H1 (cell line): ENCODE results near the gene RFLNA. TPM values are rescaled to one million over a fixed set of nuclear protein-coding genes. Genes with fewer than 3 reads are reported as not detected.

ENCODE experiments used
- CTCF ChIA-PET: fragments of 300-600 bp; sonication (Branson Sonifier 250); formaldehyde crosslinking; loops from one replicate; lab custom pipeline; 2021; ENCODE audit not compliant: partially characterized antibody; lab: Charles Lee
- POLR2A ChIA-PET: fragments of 300-600 bp; sonication (Branson Sonifier 250); formaldehyde crosslinking; loops from one replicate; lab custom pipeline; 2021; ENCODE audit warnings: inconsistent platforms; ENCODE audit not compliant: partially characterized antibody; lab: Charles Lee
- DNase-seq, 2 experiments: peaks; one replicate each; pipeline versions ENCODE4 v3.0.0 to v3.0.0-alpha.2; 2010 to 2022; ENCODE audit warnings: low spot score in 2 of 2, low read depth in 1 of 2, mixed read lengths in 1 of 2
- FAIRE-seq: peaks from 2 replicates; lab custom pipeline; 2011; peaks lifted over from hg19 to GRCh38; lab: Jason Lieb, UNC
- H2AFZ ChIP-seq: 2 replicates; pipeline ENCODE4 v1.8.1; 2012; ENCODE audit warnings: low read length, inconsistent platforms
- H2AK5ac ChIP-seq: 2 replicates; pipeline ENCODE4 v1.6.1; 2013; ENCODE audit warnings: low read depth, low read length
- H2BK120ac ChIP-seq: replicated peaks from 2 replicates; pipeline ENCODE3; 2013; ENCODE audit warnings: low read depth, low read length, inconsistent platforms
- H2BK12ac ChIP-seq: 2 replicates; pipeline ENCODE4 v1.6.1; 2013; ENCODE audit warnings: low read depth, low read length
- H2BK15ac ChIP-seq: 2 replicates; pipeline ENCODE4 v1.6.1; 2013; ENCODE audit warnings: low read length
- H2BK20ac ChIP-seq: 2 replicates; pipeline ENCODE4 v1.6.1; 2013; ENCODE audit warnings: low read length
- H2BK5ac ChIP-seq: 2 replicates; pipeline ENCODE4 v1.6.1; 2013; ENCODE audit warnings: low read depth, low read length
- H3K14ac ChIP-seq: 2 replicates; pipeline ENCODE4 v1.6.1; 2013; ENCODE audit warnings: inconsistent platforms; ENCODE audit not compliant: insufficient read length
- H3K18ac ChIP-seq: 2 replicates; pipeline ENCODE4 v1.6.1; 2013; ENCODE audit warnings: low read length; ENCODE audit errors: extremely low read depth
- H3K23ac ChIP-seq: 2 replicates; pipeline ENCODE4 v1.6.1; 2013; ENCODE audit warnings: inconsistent platforms; ENCODE audit not compliant: insufficient read length
- H3K23me2 ChIP-seq: 2 replicates; pipeline ENCODE4 v1.6.1; 2013; ENCODE audit warnings: low read depth, low read length
- H3K27ac ChIP-seq: 2 replicates; pipeline ENCODE4 v1.6.1; 2011; ENCODE audit warnings: low read depth, low read length, inconsistent platforms
- H3K27me3 ChIP-seq, 4 experiments: replicated peaks in 1 of 4; 1 replicate in 1 of 4; 2 replicates in 3 of 4; pipeline versions ENCODE4 v1.6.1 to v1.8.1; 2011 to 2013; ENCODE audit warnings: low read length in 3 of 4, mild to moderate bottlenecking in 3 of 4, inconsistent platforms in 2 of 4, mixed read lengths in 2 of 4, moderate library complexity in 1 of 4; ENCODE audit not compliant: control insufficient read depth in 3 of 4, insufficient read depth in 3 of 4; ENCODE audit errors: extremely low read depth in 1 of 4
- H3K36me3 ChIP-seq, 4 experiments: 2 replicates each; pipeline versions ENCODE4 v1.6.1 to v1.8.1; 2011 to 2013; ENCODE audit warnings: mild to moderate bottlenecking in 4 of 4, low read length in 3 of 4, moderate library complexity in 2 of 4, control low read depth in 1 of 4, inconsistent platforms in 1 of 4; ENCODE audit not compliant: insufficient read depth in 4 of 4, control insufficient read depth in 2 of 4
- H3K4ac ChIP-seq: replicated peaks from 2 replicates; pipeline ENCODE3; 2013; ENCODE audit warnings: low read length, low read depth, mixed read lengths, inconsistent platforms; ENCODE audit not compliant: insufficient read length
- H3K4me1 ChIP-seq, 4 experiments: replicated peaks in 1 of 4; 1 replicate in 1 of 4; 2 replicates in 3 of 4; pipeline versions ENCODE4 v1.6.1 to v1.8.1; 2011 to 2013; ENCODE audit warnings: low read length in 3 of 4, inconsistent platforms in 2 of 4, mixed read lengths in 1 of 4; ENCODE audit not compliant: insufficient read depth in 4 of 4, control insufficient read depth in 3 of 4
- H3K4me2 ChIP-seq, 2 experiments: 2 replicates each; pipeline versions ENCODE4 v1.6.1 to v1.8.1; 2011 to 2013; ENCODE audit warnings: low read depth in 2 of 2, low read length in 2 of 2, control low read depth in 1 of 2, inconsistent platforms in 1 of 2, mild to moderate bottlenecking in 1 of 2; ENCODE audit not compliant: insufficient read depth in 1 of 2
- H3K4me3 ChIP-seq, 4 experiments: fragments of 200-600, 300-600 bp in 1 of 4; sonication (generic), shearing (Covaris generic), sonication (Bioruptor Twin) in 1 of 4; 2 replicates each; pipeline versions ENCODE4 v1.5.1 to v1.8.1; 2011 to 2016; ENCODE audit warnings: low read length in 4 of 4, low read depth in 3 of 4, control low read depth in 2 of 4, inconsistent platforms in 2 of 4, mild to moderate bottlenecking in 2 of 4, mixed read lengths in 1 of 4, moderate library complexity in 1 of 4; ENCODE audit not compliant: insufficient read depth in 2 of 4; ENCODE audit errors: extremely low read depth in 1 of 4
- H3K56ac ChIP-seq: replicated peaks from 2 replicates; pipeline ENCODE3; 2013; ENCODE audit warnings: low read depth, mild to moderate bottlenecking, mixed read lengths, low read length, inconsistent platforms; ENCODE audit not compliant: insufficient read length
- H3K79me1 ChIP-seq: 2 replicates; pipeline ENCODE4 v1.6.1; 2013; ENCODE audit warnings: low read depth, low read length, control low read depth
- H3K79me2 ChIP-seq, 2 experiments: 2 replicates each; pipeline versions ENCODE4 v1.6.1 to v1.8.1; 2012 to 2013; ENCODE audit warnings: low read length in 2 of 2, mild to moderate bottlenecking in 2 of 2, inconsistent platforms in 1 of 2; ENCODE audit not compliant: insufficient read depth in 2 of 2, control insufficient read depth in 1 of 2
- H3K9ac ChIP-seq, 4 experiments: replicated peaks in 1 of 4; 1 replicate in 1 of 4; 2 replicates in 3 of 4; pipeline versions ENCODE4 v1.6.1 to v1.8.1; 2011 to 2013; ENCODE audit warnings: low read depth in 3 of 4, low read length in 3 of 4, control low read depth in 2 of 4, mild to moderate bottlenecking in 2 of 4, moderate library complexity in 2 of 4, inconsistent platforms in 1 of 4; ENCODE audit errors: extremely low read depth in 1 of 4
- H3K9me3 ChIP-seq, 2 experiments: 2 replicates each; pipeline versions ENCODE4 v1.6.1 to v1.8.1; 2012 to 2013; ENCODE audit warnings: mild to moderate bottlenecking in 2 of 2, moderate library complexity in 2 of 2, control low read depth in 1 of 2, inconsistent platforms in 1 of 2, low read depth in 1 of 2, low read length in 1 of 2, mixed read lengths in 1 of 2; ENCODE audit not compliant: insufficient read depth in 2 of 2
- H4K20me1 ChIP-seq, 2 experiments: replicated peaks in 1 of 2; 2 replicates each; pipeline versions ENCODE3 to v1.8.1; 2011 to 2013; ENCODE audit warnings: inconsistent platforms in 2 of 2, low read length in 2 of 2, mild to moderate bottlenecking in 1 of 2; ENCODE audit not compliant: insufficient read depth in 2 of 2, control insufficient read depth in 1 of 2
- H4K5ac ChIP-seq: 2 replicates; pipeline ENCODE4 v1.6.1; 2013; ENCODE audit warnings: low read length, low read depth, mixed read lengths, inconsistent platforms; ENCODE audit not compliant: insufficient read length
- H4K8ac ChIP-seq: 2 replicates; pipeline ENCODE4 v1.8.0; 2013; ENCODE audit warnings: mild to moderate bottlenecking, moderate library complexity, low read length, inconsistent platforms; ENCODE audit not compliant: insufficient read depth; ENCODE audit errors: extremely low read depth
- H4K91ac ChIP-seq: replicated peaks from 2 replicates; pipeline ENCODE3; 2013; ENCODE audit warnings: low read length, mixed read lengths, inconsistent platforms; ENCODE audit not compliant: insufficient read length
- BCL11A ChIP-seq, 2 experiments: IDR thresholded peaks; one replicate each; pipeline ENCODE4 v1.6.1; 2011; ENCODE audit warnings: low read depth in 2 of 2, low read length in 2 of 2, mild to moderate bottlenecking in 2 of 2
- CHD2 ChIP-seq: IDR thresholded peaks from 2 replicates; pipeline ENCODE4 v1.6.1; 2012; ENCODE audit warnings: low read length, improper control_type of control experiment
- CTBP2 ChIP-seq: IDR thresholded peaks from 2 replicates; pipeline ENCODE4 v1.7.0; 2011; ENCODE audit warnings: borderline replicate concordance, mild to moderate bottlenecking, moderate library complexity, mixed read lengths, low read length; ENCODE audit not compliant: insufficient read depth, insufficient read length
- HDAC2 ChIP-seq, 2 experiments: fragments of 300-600 bp in 1 of 2; sonication (generic) in 1 of 2; IDR thresholded peaks; 2 replicates each; pipeline ENCODE4 v1.6.1; 2011 to 2012; ENCODE audit warnings: low read depth in 2 of 2, low read length in 2 of 2, mild to moderate bottlenecking in 2 of 2, moderate library complexity in 2 of 2, borderline replicate concordance in 1 of 2, inconsistent platforms in 1 of 2
- JUND ChIP-seq: IDR thresholded peaks from 2 replicates; pipeline ENCODE4 v1.6.1; 2011; ENCODE audit warnings: mild to moderate bottlenecking, improper control_type of control experiment, low read length
- SIRT6 ChIP-seq: IDR thresholded peaks from one replicate; pipeline ENCODE4 v1.7.1; 2012; ENCODE audit warnings: low read length, inconsistent platforms
- SIX5 ChIP-seq: IDR thresholded peaks from 2 replicates; pipeline ENCODE4 v1.6.1; 2011; ENCODE audit warnings: mild to moderate bottlenecking, low read depth, low read length
- SP1 ChIP-seq: IDR thresholded peaks from 2 replicates; pipeline ENCODE4 v1.6.1; 2011; ENCODE audit warnings: low read depth, low read length
- TEAD4 ChIP-seq: IDR thresholded peaks from 2 replicates; pipeline ENCODE4 v1.6.1; 2012; ENCODE audit warnings: low read depth, low read length, inconsistent platforms, mixed read lengths
- WGBS, 2 experiments: shearing (Covaris generic) in 1 of 2; methylation state at CpG; one replicate each; pipeline versions ENCODE4 v1.1.6 to v1.1.7; 2013 to 2015; ENCODE audit warnings: low lambda C conversion rate in 2 of 2, mixed read lengths in 2 of 2, inconsistent platforms in 1 of 2, low coverage in 1 of 2, missing lambda C conversion rate in 1 of 2; ENCODE audit not compliant: insufficient replicate concordance in 2 of 2, insufficient coverage in 1 of 2, insufficient read length in 1 of 2; ENCODE audit errors: extremely low coverage in 1 of 2, missing lambda C conversion rate in 1 of 2; 5-methylcytosine and 5-hydroxymethylcytosine counted together
- polyA plus RNA-seq, 7 experiments: library from polyadenylated mRNA; depleted of rRNA in 3 of 7; stranded (reverse) in 5 of 7; unstranded in 2 of 7; fragments of >200 nt in 5 of 7; fragments of 200-250 nt in 2 of 7; gene quantifications; 1 replicate in 5 of 7; 2 replicates in 1 of 7; 4 replicates in 1 of 7; pipeline versions ENCODE4 v1.2.1 to v1.2.3, GENCODE V29; 2011 to 2013; ENCODE audit warnings: missing spikeins in 2 of 7, mixed read lengths in 2 of 7
- total RNA-seq: library from RNA; stranded (reverse); fragmentation: NEBNext Ultra II Directional; extraction: Animal tissue kit (Norgen Biotek cat#: 25700); gene quantifications from 2 replicates; pipeline ENCODE4 v1.2.1, GENCODE V29; 2021

Gene RFLNA
- total and polyA plus RNA-seq, 2 of the 8 experiments (the other 6 are each of a cell fraction or from before 2014, with no cell fraction given), result 6.4 to 6.6 TPM

DNA sequence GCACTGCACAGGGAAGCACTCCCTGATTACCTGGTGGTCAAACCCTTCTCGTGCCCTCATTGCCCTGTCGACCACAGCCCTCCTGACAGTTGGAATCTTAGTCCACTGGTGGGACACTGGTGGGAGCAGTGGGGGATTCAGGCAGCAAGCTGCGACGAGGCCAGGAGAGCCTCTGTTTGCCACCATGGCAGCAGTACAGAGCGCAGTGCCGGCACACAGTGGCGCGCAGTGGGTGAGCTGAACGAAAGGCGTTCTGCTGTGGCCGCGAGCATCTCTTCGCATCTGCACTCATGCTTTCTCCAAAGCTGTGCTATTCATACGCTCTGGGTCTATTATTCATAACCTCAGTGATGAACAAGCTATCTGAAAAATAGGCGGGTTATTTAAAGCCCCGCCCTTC lies 14.3 kb downstream of the RFLNA start:
- ChIA-PET CTCF (interaction anchor here (0.7 to 3.1 kb wide), 5 partner anchors 10 to 277 kb away, joined by 3 to 11 read pairs (median 3); no protein-coding TSS in a partner anchor), POLR2A (interaction anchor here (1.0 kb wide), 1 partner anchor 13 kb away, joined by 3 read pairs; no protein-coding TSS in a partner anchor)
- Histone ChIP-seq H3K18ac (no peak overlapping the region), H3K4me3 (no peak overlapping the region), H3K4me2 (no peak overlapping the region), H2BK20ac (no peak overlapping the region), H3K9me3 (no peaks in the 10 kb centered on the region), H2BK15ac (no peak overlapping the region; the same call in 1 of the 2 replicates), H3K36me3 (peaks cover 0 to 2% (median 0%) of the 10 kb centered on the region in 4 experiments; a peak in 1 of 8 replicates), H2AK5ac (no peak overlapping the region), H3K14ac (no peak overlapping the region), H2BK5ac (no peak overlapping the region), H3K79me1 (no peaks in the 10 kb centered on the region; the same call in 1 of the 2 replicates), H3K27me3 (no peaks in the 10 kb centered on the region), H4K20me1 (peaks cover 0 to 1% of the 10 kb centered on the region in 2 experiments), H3K79me2 (no peaks in the 10 kb centered on the region), H3K23ac (no peak overlapping the region), H3K56ac (no peak overlapping the region), H2BK12ac (no peak overlapping the region), H3K4ac (no peak overlapping the region), H3K9ac (no peak overlapping the region), H3K4me1 (peaks cover 0 to 3% (median 0%) of the 10 kb centered on the region in 4 experiments; a peak in 1 of 7 replicates), H2BK120ac (no peak overlapping the region), H2AFZ (no peak overlapping the region), H3K23me2 (no peaks in the 10 kb centered on the region), H3K27ac (no peak overlapping the region), H4K91ac (no peak overlapping the region), H4K8ac (no peak overlapping the region), H4K5ac (no peak overlapping the region)
- DNase-seq (no peak), FAIRE-seq (no peak)
- no peak for TF ChIP-seq BCL11A (IDR thresholded peaks at IDR 0.05; ENCODE audit: low read depth in 2 of 2, low read length in 2 of 2)
- TF ChIP-seq CHD2, result no peak
- TF ChIP-seq JUND, result no peak
- TF ChIP-seq HDAC2 (IDR thresholded peaks at IDR 0.05; ENCODE audit: borderline replicate concordance in 1 of 2, low read depth in 2 of 2, low read length in 2 of 2), result no peak
- no peak for TF ChIP-seq SIX5
- TF ChIP-seq SP1, result no peak
- no peak for TF ChIP-seq TEAD4
- no peak for TF ChIP-seq CTBP2
- TF ChIP-seq SIRT6, result no peak
- WGBS, 2 experiments, result 89% methylated on average over 16 of the region's 16 CpGs; no CpG with 5 or more reads in 1 of the 2 experiments
